Measurements from ENCODE around the gene ASPG. TPM values are rescaled to one million over a fixed set of nuclear protein-coding genes. Genes with fewer than 3 reads are reported as not detected.

The ASPG gene
- total RNA-seq, 3 donors from 2014 or later (not counting 1 experiment from before 2014, with no cell fraction given) = not detected

- no peak for ATAC-seq
- Histone ChIP-seq H3K9me3 (ENCODE audit: control insufficient read depth, insufficient read depth, low read length) (no peaks in the 10 kb centered on the region), H3K4me3 (ENCODE audit: low read length) (no peak overlapping the region), H3K27ac (ENCODE audit: low read length) (no peak overlapping the region), H3K4me1 (ENCODE audit: control insufficient read depth, insufficient read depth, low read length) (peaks cover 5% of the 10 kb centered on the region), H3K27me3 (ENCODE audit: control insufficient read depth, insufficient read depth, low read length) (no peaks in the 10 kb centered on the region), H3K36me3 (ENCODE audit: control insufficient read depth, insufficient read depth, low read length) (no peaks in the 10 kb centered on the region)
- Mint-ChIP-seq H3K27me3 (ENCODE audit: low read depth in 2 of 2) (peaks cover 0 to 7% of the 10 kb centered on the region in 2 donors), H3K4me1 (no peaks in the 10 kb centered on the region), H3K36me3 (no peaks in the 10 kb centered on the region), H3K4me3 (peak overlapping the region; percentile 57), H3K27ac (no peak overlapping the region), H3K9me3 (no peaks in the 10 kb centered on the region)
- no peak for DNase-seq
- intact Hi-C loops (cut with micrococcal nuclease) = no loop called here
- WGBS (ENCODE audit: insufficient coverage) = 83% methylated on average over 16 of the region's 16 CpGs
- no peak for TF ChIP-seq CTCF (IDR thresholded peaks at IDR 0.05)
Measured at GRCh38 chr14:104084251-104085002, 1.1 kb upstream of the ASPG start.

GRCh38 chr14:104085889-104086201, 345 bp downstream of the ASPG start:
- intact Hi-C loops (cut with micrococcal nuclease) = no loop called here
- Histone ChIP-seq H3K27ac (ENCODE audit: low read length) (no peak overlapping the region), H3K9me3 (ENCODE audit: control insufficient read depth, insufficient read depth, low read length) (no peaks in the 10 kb centered on the region), H3K4me3 (ENCODE audit: low read length) (no peak overlapping the region), H3K36me3 (ENCODE audit: control insufficient read depth, insufficient read depth, low read length) (no peaks in the 10 kb centered on the region), H3K27me3 (ENCODE audit: control insufficient read depth, insufficient read depth, low read length) (no peaks in the 10 kb centered on the region), H3K4me1 (ENCODE audit: control insufficient read depth, insufficient read depth, low read length) (peaks cover 5% of the 10 kb centered on the region)
- no peak overlapping the region for H3K27ac Mint-ChIP-seq
- no peak for TF ChIP-seq CTCF (IDR thresholded peaks at IDR 0.05)
- no peak overlapping the region for H3K4me3 Mint-ChIP-seq
- H3K9me3 Mint-ChIP-seq = no peaks in the 10 kb centered on the region
- no peaks in the 10 kb centered on the region for H3K4me1 Mint-ChIP-seq
- ATAC-seq (no peak), DNase-seq (no peak)
- WGBS (ENCODE audit: insufficient coverage) = 36% methylated on average over 29 of the region's 29 CpGs
- peaks cover 0 to 7% of the 10 kb centered on the region in 2 donors for H3K27me3 Mint-ChIP-seq (ENCODE audit: low read depth in 2 of 2)
- H3K36me3 Mint-ChIP-seq = no peaks in the 10 kb centered on the region

GRCh38 chr14:104086210-104086660, 735 bp downstream of the ASPG start:
- intact Hi-C loops (cut with micrococcal nuclease) = no loop called here
- Mint-ChIP-seq H3K27me3 (ENCODE audit: low read depth in 2 of 2) (peaks cover 0 to 7% of the 10 kb centered on the region in 2 donors), H3K4me3 (no peak overlapping the region), H3K4me1 (no peaks in the 10 kb centered on the region), H3K36me3 (no peaks in the 10 kb centered on the region), H3K27ac (no peak overlapping the region), H3K9me3 (no peaks in the 10 kb centered on the region)
- H3K9me3 ChIP-seq (ENCODE audit: control insufficient read depth, insufficient read depth, low read length) = no peaks in the 10 kb centered on the region
- 87% methylated on average over 13 of the region's 13 CpGs for WGBS (ENCODE audit: insufficient coverage)
- DNase-seq (no peak), ATAC-seq (no peak)
- H3K27me3 ChIP-seq (ENCODE audit: control insufficient read depth, insufficient read depth, low read length) = no peaks in the 10 kb centered on the region
- H3K27ac ChIP-seq (ENCODE audit: low read length) = no peak overlapping the region
- H3K4me3 ChIP-seq (ENCODE audit: low read length) = no peak overlapping the region
- H3K36me3 ChIP-seq (ENCODE audit: control insufficient read depth, insufficient read depth, low read length) = no peaks in the 10 kb centered on the region
- peaks cover 5% of the 10 kb centered on the region for H3K4me1 ChIP-seq (ENCODE audit: control insufficient read depth, insufficient read depth, low read length)
- TF ChIP-seq CTCF (IDR thresholded peaks at IDR 0.05) = no peak
